Measurements from ENCODE around the gene SMURF1.

DNA sequence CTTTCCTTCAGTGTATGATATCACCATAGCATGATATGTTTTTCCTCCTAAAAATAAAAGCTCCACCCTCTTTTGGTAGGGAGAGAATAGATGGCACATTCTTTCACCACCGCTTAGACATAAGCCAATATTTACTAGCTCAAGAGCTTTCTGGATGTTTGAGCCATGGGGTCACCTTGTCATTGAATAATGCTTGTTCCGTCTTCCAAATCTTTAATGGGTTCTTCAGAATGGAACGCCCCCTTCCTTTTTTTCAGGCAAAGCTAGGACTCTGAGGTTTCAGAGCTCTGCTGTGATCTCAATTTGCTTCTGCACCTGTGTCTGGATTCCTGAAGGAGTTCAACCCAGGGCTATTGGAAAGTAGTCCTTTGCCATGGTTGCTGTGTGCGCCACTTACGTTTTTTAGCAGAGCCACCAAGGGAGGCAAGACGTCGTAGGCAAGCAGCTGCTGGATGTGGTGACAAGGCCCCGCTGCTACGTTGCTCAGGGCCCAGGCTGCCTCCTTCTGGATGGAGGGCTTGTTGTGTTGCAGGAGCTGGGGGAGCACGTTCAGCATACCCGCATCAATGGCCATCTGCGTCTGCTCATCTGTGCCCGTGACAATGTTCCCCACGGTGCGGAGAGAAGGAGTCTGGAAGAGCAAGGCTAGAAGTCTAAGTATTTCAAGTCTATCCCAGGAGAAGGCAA lies 40.8 kb upstream of the SMURF1 start:
- TF ChIP-seq, protein P1, sequence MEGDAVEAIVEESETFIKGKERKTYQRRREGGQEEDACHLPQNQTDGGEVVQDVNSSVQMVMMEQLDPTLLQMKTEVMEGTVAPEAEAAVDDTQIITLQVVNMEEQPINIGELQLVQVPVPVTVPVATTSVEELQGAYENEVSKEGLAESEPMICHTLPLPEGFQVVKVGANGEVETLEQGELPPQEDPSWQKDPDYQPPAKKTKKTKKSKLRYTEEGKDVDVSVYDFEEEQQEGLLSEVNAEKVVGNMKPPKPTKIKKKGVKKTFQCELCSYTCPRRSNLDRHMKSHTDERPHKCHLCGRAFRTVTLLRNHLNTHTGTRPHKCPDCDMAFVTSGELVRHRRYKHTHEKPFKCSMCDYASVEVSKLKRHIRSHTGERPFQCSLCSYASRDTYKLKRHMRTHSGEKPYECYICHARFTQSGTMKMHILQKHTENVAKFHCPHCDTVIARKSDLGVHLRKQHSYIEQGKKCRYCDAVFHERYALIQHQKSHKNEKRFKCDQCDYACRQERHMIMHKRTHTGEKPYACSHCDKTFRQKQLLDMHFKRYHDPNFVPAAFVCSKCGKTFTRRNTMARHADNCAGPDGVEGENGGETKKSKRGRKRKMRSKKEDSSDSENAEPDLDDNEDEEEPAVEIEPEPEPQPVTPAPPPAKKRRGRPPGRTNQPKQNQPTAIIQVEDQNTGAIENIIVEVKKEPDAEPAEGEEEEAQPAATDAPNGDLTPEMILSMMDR (IDR thresholded peaks at IDR 0.05) = no peak
- TF ChIP-seq POLR2A (IDR thresholded peaks at IDR 0.05) = no peak
- TF ChIP-seq POLR2AphosphoS5 (IDR thresholded peaks at IDR 0.05) = no peak
